Fibroblast of the aortic adventitia (primary cell): ENCODE measurements around the gene SLC35E4. TPM values are rescaled to one million over a fixed set of nuclear protein-coding genes. Genes with fewer than 3 reads are reported as not detected.
"Not testable (repeated sequence)": the region's sequence is repeated elsewhere in the genome, so short reads cannot be mapped to it uniquely, and the experiment has no call there.

Experiments
- DNase-seq: peaks from one replicate; pipeline ENCODE4 v3.0.0-alpha.2; 2010; ENCODE audit warnings: low read depth
- H3K4me3 ChIP-seq: 2 replicates; pipeline ENCODE4 v1.5.1; 2011; ENCODE audit warnings: low read depth, mild to moderate bottlenecking, control low read depth, low read length, moderate library complexity
- total RNA-seq: library from RNA; depleted of rRNA; stranded (reverse); fragments of >200 nt; gene quantifications from 2 replicates; pipeline ENCODE4 v1.2.3, GENCODE V29; 2012; ENCODE audit warnings: low replicate concordance
- TF ChIP-seq, protein P1 (sequence below): IDR thresholded peaks from 2 replicates; pipeline ENCODE4 v1.5.1; 2011; ENCODE audit warnings: mild to moderate bottlenecking, low read length, control low read depth, inconsistent platforms; ENCODE audit not compliant: insufficient read depth

Gene SLC35E4
- total RNA-seq, 1 donor = 19.7 TPM

DNA sequence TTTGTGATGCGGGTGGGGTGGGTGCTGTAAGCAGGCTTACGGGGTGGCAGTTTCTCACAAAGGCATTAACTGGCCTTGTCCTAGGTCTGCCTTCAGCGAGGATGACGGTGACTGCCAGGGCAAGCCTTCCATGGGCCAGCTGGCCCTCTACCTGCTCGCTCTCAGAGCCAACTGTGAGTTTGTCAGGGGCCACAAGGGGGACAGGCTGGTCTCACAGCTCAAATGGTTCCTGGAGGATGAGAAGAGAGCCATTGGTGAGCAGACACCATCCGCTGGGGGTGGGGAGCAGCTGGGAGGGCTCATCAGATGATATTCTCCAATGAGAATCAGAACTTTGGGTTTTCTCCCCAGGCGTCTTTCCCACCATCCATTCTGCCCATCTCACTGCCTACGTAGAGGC lies 22.8 kb upstream of the SLC35E4 start:
- no peak for DNase-seq
- TF ChIP-seq, protein P1, sequence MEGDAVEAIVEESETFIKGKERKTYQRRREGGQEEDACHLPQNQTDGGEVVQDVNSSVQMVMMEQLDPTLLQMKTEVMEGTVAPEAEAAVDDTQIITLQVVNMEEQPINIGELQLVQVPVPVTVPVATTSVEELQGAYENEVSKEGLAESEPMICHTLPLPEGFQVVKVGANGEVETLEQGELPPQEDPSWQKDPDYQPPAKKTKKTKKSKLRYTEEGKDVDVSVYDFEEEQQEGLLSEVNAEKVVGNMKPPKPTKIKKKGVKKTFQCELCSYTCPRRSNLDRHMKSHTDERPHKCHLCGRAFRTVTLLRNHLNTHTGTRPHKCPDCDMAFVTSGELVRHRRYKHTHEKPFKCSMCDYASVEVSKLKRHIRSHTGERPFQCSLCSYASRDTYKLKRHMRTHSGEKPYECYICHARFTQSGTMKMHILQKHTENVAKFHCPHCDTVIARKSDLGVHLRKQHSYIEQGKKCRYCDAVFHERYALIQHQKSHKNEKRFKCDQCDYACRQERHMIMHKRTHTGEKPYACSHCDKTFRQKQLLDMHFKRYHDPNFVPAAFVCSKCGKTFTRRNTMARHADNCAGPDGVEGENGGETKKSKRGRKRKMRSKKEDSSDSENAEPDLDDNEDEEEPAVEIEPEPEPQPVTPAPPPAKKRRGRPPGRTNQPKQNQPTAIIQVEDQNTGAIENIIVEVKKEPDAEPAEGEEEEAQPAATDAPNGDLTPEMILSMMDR = no peak
- H3K4me3 ChIP-seq = no peak overlapping the region

DNA sequence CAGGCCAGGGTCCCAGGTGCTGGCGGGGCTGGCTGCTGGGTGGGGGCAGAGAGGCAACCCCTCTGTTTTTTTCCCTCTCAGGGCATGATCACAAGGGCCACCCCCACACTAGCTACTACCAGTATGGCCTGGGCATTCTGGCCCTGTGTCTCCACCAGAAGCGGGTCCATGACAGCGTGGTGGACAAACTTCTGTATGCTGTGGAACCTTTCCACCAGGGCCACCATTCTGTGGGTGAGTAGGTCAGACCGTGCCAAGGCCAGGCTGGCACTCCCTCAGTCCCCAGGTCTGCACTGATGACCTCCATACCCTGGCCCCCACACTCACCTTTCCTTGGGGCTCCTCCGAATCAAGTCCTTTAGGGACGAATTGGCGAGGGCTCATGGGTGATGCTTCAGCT lies 21.3 kb upstream of the SLC35E4 start:
- TF ChIP-seq, protein P1 = no peak
- no peak for DNase-seq
- no peak overlapping the region for H3K4me3 ChIP-seq

DNA sequence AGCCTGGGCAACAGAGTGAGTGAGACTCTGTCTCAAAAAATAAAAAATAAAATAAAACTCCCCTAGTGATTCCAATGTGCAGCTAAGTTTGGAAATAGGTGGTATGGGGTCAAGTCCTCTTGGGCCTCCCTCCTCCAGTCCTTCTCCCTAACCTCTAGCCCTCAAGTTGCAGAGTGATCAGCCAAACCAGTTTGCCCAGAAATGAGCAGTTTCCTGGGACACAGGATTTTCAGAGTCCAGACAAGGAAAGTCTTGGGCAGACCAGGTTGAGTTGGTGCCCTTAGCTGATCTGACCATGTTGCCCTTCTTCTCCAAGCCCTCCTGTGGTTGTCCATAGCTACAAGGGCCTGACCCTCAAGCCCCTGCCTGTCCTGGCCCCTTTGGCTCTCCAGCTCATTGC lies 20.7 kb upstream of the SLC35E4 start:
- TF ChIP-seq, protein P1 = no peak
- no peak overlapping the region for H3K4me3 ChIP-seq

DNA sequence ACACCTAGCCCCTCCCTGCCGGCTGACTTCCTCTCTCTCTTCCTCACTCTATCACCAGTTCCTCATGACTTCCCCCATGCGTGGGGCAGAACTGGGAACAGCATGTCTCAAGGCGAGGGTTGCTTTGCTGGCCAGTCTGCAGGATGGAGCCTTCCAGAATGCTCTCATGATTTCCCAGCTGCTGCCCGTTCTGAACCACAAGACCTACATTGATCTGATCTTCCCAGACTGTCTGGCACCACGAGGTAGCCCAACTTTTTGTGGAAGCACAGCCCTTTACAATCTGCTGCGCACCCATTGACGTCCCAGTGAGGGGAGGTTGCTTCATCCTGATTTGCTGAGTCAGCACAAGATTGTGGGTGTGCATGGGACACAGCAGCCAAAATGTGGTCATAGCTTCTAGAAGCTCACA lies 20.0 kb upstream of the SLC35E4 start:
- TF ChIP-seq, protein P1 = no peak
- H3K4me3 ChIP-seq = no peak overlapping the region
- DNase-seq = no peak

More for the DNA sequence above, 20.7 kb upstream of the SLC35E4 start:
- no peak for DNase-seq

DNA sequence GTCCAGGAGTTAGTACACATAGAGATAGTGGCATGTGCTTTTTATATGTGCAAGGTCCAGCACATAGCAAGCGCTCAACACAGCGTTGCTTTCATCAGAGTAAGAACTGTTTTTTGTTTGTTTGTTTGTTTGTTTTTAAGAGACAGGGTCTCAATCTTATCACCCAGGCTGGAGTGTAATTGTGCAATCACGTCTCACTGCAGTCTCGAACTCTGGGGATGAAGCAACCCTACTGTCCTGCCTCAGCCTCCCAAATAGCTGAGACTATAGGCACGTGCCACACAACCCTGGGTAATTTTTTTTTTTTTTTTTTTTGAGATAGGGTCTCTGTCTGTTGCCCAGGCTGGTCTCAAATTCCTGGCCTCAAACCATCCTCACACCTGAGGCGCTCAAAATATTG lies 17.8 kb upstream of the SLC35E4 start:
- no peak overlapping the region for H3K4me3 ChIP-seq
- DNase-seq = no peak
- TF ChIP-seq, protein P1 = no peak

DNA sequence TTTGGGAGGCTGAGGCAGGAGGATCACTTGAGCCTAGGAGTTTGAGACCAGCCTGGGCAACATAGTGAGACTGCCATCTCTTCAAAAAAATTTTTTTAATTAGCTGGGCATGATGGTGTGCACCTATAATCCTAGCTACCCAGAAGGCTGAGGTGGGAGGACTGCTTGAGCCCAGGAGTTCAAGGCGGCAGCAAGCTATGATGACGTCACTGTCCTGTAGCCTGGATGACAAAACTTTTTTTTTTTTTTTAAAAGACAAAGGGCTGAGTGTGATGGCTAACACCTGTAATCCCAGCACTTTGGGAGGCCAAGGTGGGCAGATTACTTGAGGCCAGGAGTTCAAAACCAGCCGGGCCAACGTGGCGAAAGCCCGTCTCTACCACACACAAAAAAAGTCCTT lies 15.7 kb upstream of the SLC35E4 start:
- not testable (repeated sequence) for H3K4me3 ChIP-seq, DNase-seq

DNA sequence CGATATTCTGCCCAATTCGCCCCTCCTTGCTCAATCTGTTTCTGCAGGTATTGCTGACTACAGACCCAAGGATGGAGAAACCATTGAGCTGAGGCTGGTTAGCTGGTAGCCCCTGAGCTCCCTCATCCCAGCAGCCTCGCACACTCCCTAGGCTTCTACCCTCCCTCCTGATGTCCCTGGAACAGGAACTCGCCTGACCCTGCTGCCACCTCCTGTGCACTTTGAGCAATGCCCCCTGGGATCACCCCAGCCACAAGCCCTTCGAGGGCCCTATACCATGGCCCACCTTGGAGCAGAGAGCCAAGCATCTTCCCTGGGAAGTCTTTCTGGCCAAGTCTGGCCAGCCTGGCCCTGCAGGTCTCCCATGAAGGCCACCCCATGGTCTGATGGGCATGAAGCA lies 9.2 kb upstream of the SLC35E4 start:
- DNase-seq = no peak
- TF ChIP-seq, protein P1 = no peak
- H3K4me3 ChIP-seq = no peak overlapping the region
